ENCODE data around the gene ZCCHC17.

The ZCCHC17 gene

GRCh38 chr1:31371121-31371959, 74.5 kb downstream of the ZCCHC17 start:
- DNase-seq (ENCODE audit: low read depth): no peak
- TF ChIP-seq POLR2A (IDR thresholded peaks at IDR 0.05; ENCODE audit: extremely low read depth, insufficient read length): no peak
- TF ChIP-seq MAX (IDR thresholded peaks at IDR 0.05; ENCODE audit: low read depth, low read length): no peak
- TF ChIP-seq MYC (IDR thresholded peaks at IDR 0.05; ENCODE audit: low read depth, low read length): no peak
- no peak for TF ChIP-seq CTCF (IDR thresholded peaks at IDR 0.05; ENCODE audit: low read depth, low read length)
- no peak overlapping the region for H3K4me3 ChIP-seq (ENCODE audit: low read depth, low read length)

GRCh38 chr1:31372051-31372450, 75.2 kb downstream of the ZCCHC17 start:
- DNase-seq (ENCODE audit: low read depth): no peak
- TF ChIP-seq MYC (IDR thresholded peaks at IDR 0.05; ENCODE audit: low read depth, low read length) (no peak), POLR2A (IDR thresholded peaks at IDR 0.05; ENCODE audit: extremely low read depth, insufficient read length) (no peak), MAX (IDR thresholded peaks at IDR 0.05; ENCODE audit: low read depth, low read length) (no peak), CTCF (IDR thresholded peaks at IDR 0.05; ENCODE audit: low read depth, low read length) (no peak)
- H3K4me3 ChIP-seq (ENCODE audit: low read depth, low read length): no peak overlapping the region

- no peak overlapping the region for H3K4me3 ChIP-seq (ENCODE audit: low read depth, low read length)
- TF ChIP-seq CTCF (IDR thresholded peaks at IDR 0.05; ENCODE audit: low read depth, low read length): no peak
- no peak for TF ChIP-seq MYC (IDR thresholded peaks at IDR 0.05; ENCODE audit: low read depth, low read length)
- no peak for TF ChIP-seq POLR2A (IDR thresholded peaks at IDR 0.05; ENCODE audit: extremely low read depth, insufficient read length)
- TF ChIP-seq MAX (IDR thresholded peaks at IDR 0.05; ENCODE audit: low read depth, low read length): no peak
- no peak for DNase-seq (ENCODE audit: low read depth)
Measured at GRCh38 chr1:31372751-31373055, 75.9 kb downstream of the ZCCHC17 start.

GRCh38 chr1:31373056-31373896, 76.4 kb downstream of the ZCCHC17 start, which contains the start of gene FABP3:
FABP3 (minus strand) TSS chr1:31373076; CDS start chr1:31373014, 62 bp downstream.
- TF ChIP-seq CTCF (IDR thresholded peaks at IDR 0.05; ENCODE audit: low read depth, low read length): no peak
- no peak for TF ChIP-seq POLR2A (IDR thresholded peaks at IDR 0.05; ENCODE audit: extremely low read depth, insufficient read length)
- no peak for TF ChIP-seq MYC (IDR thresholded peaks at IDR 0.05; ENCODE audit: low read depth, low read length)
- no peak for TF ChIP-seq MAX (IDR thresholded peaks at IDR 0.05; ENCODE audit: low read depth, low read length)
- DNase-seq (ENCODE audit: low read depth): peak; percentile 56
- no peak within 1 kb of the TSS for H3K4me3 ChIP-seq (ENCODE audit: low read depth, low read length)

- no peak for DNase-seq (ENCODE audit: low read depth)
- H3K4me3 ChIP-seq (ENCODE audit: low read depth, low read length): no peak overlapping the region
- TF ChIP-seq MAX (IDR thresholded peaks at IDR 0.05; ENCODE audit: low read depth, low read length) (no peak), POLR2A (IDR thresholded peaks at IDR 0.05; ENCODE audit: extremely low read depth, insufficient read length) (no peak)
Measured at GRCh38 chr1:31373897-31374486, 77.2 kb downstream of the ZCCHC17 start.

All from NB4 (cell line).